Measurements from ENCODE around the gene DYDC2.

Gene DYDC2

DNA sequence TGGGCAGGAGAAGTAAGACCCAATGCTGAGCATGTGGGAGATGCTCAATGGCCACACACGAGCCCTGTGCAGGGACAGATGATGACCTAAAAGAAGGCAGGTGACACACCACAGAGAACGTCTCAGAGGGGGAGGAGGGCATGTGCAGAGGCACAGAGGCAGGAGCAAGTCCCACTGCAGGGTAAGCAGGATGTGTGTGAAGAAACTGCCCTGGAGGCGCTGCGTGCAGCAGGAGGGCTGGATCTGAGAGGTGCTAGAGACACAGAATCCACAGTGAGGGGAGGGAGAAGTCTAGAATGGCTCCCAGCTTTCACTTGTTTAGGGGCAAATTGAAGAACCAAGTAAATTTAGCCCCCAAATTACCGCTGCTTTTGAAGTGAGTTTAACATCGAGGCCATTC is 14.9 kb downstream of the DYDC2 start:
- no peak for DNase-seq (ENCODE audit: low spot score)

- no peak for DNase-seq (ENCODE audit: low spot score)
Observed at GRCh38 chr10:80372675-80373074, 16.1 kb downstream of the DYDC2 start.

DNA sequence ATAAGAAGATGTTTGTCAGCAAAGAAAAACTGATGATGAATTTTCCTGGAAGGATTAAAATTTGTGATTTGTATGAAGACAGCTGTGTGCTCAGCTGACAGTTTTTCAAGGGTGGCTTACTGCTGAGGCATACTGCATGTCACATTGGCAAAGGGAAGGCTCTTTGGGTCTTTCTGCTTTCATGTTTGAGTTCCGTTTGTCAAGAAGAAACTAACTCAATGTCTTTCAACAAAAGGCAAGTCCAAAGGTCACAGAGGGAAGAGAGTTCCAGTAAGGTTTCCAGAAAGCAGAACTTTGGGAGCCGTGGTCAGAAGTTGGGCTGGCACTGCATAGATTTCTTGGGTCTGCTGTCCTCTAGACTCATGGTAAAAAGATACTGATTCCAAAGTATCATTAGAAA is 16.9 kb downstream of the DYDC2 start:
- DNase-seq (ENCODE audit: low spot score), result no peak

GRCh38 chr10:80379701-80380100 is 23.1 kb downstream of the DYDC2 start:
- no peak for DNase-seq (ENCODE audit: low spot score)

- no peak for DNase-seq (ENCODE audit: low spot score)
Observed at GRCh38 chr10:80380185-80380584, 23.6 kb downstream of the DYDC2 start.

- peak; percentile 33 for DNase-seq (ENCODE audit: low spot score)
Observed at GRCh38 chr10:80382989-80383388, 26.4 kb downstream of the DYDC2 start.

DNA sequence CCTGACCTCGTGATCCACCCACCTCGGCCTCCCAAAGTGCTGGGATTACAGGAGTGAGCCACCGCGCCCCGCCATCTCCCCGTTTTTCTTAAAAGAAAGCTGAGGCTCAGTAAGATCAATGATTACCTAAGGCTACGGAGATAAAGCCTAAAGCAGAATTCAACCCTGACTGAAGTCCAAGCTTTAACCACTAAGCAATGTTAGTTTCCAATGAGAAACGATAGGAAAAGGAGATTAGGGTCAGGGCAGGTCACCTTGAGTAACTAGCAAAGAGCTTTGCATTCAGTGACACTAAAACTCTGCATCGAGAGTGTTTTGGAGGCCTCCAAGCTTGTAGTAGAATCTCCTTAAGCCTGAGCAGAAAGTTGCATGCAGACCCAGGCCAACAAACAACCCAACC is 34.2 kb downstream of the DYDC2 start:
- no peak for DNase-seq (ENCODE audit: low spot score)

DNA sequence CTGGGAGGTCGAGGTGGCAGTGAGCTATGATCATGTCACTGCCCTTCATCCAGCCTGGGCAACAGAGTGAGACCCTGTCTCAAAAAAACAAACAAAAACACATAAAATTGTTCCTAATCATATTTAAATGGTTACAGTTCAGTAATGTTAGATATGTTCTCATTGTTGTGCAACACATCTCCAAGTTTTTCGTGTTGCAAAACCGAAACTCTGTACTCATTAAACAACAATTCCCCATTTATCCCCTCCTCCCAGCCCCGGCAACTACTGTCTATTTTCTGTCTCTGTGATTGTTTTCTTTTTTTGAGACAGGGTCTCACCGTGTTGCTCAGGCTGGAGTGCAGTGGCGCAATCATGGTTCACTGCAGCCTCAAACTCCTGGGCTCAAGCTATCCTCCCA is 35.7 kb downstream of the DYDC2 start:
- DNase-seq (ENCODE audit: low spot score), result no peak

DNA sequence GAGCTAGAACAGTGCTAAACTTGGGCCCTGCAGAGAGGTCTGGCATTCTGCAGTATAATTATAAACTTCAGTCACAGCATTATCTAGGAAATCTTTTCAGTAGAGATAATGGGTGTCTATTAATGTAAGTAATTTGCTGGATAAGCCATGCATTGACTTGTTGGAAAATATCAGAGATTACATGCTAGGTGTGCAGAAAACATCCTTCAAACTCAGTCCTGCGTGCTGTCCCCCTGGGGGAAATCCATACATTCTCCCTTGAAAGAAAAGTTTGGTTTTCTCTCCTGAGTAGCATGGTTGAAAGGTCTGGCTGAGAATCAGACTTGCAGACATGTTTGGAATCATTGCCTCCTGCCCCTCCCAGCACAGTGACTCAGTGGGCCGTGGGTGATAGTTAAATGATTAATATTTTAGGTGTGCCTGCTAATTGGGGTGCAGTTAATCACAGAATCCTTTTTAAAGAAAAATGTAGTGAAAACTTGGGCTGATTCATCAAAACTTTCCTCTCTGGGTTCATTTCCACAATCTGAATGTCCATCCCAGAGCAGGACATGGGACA is 37.9 kb downstream of the DYDC2 start:
- DNase-seq (ENCODE audit: low spot score), result no peak

DNA sequence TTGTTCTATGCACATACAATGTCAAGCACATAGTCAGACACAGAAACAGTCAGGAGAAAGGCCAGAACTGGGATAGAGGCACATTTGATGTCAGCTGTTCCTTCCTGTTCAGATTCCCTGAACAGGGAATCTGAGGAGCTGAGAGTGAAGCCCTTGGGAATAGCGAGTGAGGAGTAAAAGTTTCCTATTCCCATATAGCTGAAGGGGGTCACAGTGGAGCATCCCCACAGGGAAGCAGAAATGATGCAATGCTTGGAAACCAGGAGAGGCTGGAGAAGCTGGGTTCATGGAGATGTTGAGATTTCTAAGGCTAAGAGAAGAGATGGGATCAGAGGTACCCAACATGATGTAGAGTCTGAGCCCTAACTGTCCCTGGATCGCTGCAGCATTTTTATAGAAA is 40.4 kb downstream of the DYDC2 start:
- no peak for DNase-seq (ENCODE audit: low spot score)

DNA sequence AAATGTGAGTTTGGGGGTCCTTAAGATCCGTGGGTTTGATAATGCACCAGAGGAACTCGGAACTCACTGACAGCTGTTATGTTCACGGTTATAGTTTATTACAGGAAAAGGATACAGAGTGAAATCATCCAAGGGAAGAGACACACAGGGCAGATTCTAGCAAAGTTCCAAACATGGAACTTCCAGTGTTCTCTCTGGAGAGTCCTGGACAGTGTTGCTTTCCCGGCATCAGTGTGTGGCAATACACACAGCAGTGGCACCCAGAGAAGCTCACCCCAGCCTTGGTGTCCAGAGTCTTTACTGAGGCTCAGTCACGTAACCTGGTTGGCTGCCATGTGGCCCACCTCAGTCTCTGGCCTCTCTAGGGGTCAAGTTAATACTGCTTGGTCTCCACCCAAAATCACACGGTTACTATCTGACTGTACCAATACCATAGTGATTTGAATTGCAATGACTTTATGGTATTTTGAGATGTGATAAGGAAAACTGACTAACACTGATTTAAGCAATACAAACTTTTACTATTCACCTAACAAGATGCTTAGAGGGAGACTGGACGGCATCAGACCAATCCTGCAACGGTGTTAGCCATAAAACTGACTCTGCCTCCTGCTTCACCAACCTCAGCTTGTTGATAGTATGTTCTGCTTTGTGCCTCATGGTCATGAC is 43.7 kb downstream of the DYDC2 start:
- DNase-seq (ENCODE audit: low spot score), result no peak

- no peak for DNase-seq (ENCODE audit: low spot score)
Observed at GRCh38 chr10:80405035-80405434, 48.5 kb downstream of the DYDC2 start.

DNA sequence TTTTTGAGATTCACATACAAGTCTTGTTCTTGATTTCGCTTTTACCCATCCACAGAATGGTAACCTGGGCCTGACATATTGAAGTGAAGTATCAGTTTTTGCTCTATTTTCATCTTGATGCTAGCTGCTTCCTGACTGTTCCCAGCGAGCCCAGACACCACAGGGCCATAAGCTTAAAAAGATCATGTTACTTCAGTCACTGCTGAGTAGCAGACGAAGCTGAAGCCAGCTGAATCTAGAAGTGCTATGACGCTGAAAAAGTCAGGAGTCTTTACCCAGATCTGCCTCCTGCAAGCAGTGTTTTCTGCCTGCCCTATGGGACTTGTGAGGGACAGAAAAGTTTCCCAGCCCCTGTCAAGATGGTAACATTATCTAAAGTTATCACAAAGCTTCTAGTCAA is 49.0 kb downstream of the DYDC2 start:
- DNase-seq (ENCODE audit: low spot score), result no peak

GRCh38 chr10:80406204-80406603 is 49.6 kb downstream of the DYDC2 start:
- DNase-seq (ENCODE audit: low spot score), result no peak

GRCh38 chr10:80407812-80408241 is 51.2 kb downstream of the DYDC2 start:
- no peak for DNase-seq (ENCODE audit: low spot score)

DNA sequence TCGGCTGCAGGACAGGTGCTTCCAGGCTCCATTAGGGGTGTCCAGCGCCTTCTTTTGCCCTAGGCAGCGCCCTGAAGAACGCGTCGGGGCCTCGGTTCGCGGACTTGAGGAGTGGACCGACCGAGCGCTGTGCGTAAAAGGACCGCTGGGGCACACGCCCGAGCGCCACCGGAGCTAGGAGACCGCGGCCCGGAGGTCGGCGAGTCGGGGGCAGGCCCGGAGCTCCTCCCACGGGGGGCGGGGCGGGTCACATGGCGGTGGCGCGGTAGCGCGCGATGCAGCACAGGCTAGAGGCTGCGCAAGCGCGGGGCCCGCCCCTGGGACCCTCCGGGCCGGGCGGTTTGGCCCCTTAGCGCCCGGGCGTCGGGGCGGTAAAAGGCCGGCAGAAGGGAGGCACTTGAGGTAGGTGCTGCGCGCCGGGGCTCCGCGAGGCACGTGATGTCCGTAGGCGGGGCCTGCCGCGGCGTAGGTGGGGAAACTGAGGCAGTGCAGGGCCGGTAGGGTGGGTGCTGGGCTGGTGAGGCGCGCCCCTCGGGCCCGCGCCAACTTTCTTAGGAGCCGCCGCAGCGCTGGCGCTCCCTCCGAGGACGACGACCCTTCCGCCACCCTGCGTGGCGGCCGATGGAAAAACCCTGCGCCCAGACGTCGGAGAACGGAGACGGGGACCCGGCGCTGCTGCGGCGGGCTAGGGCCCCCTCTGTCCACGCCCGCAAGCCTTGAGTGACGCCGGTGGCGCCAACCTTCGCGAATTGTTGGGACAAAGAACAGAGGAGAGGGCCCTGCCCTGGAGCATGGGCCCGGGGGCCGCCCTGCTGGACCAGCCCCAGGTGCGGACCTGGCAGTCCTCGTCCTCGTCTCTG is 51.9 kb downstream of the DYDC2 start, which contains the start of gene PRXL2A:
Gene PRXL2A, plus strand, starts transcription at position 310 of the 860 bp plus-strand sequence. CDS start 11,917 bp downstream, outside the sequence.
- peak; percentile 82 for DNase-seq (ENCODE audit: low spot score)

DNA sequence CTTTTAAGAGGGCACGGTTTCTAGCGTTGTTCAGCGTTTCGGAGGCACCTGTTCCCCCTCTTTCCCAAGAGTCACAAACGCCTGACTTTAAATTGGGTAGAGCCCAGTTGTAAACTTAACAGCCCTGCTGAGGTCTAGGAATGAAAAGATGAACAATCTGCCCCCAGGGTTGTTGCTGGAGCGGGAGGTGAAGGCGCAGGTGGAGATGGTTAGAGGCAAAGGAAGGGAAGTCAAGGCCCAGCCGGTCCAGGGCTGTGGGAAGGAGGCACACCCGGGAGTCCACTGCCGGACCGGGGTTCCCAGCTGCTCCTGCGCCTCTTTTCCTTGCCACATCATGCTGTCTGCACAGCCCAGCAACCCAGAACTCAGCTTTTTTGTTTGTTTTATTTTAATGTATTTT is 52.5 kb downstream of the DYDC2 start:
- DNase-seq (ENCODE audit: low spot score), result no peak

GRCh38 chr10:80410122-80410521 is 53.5 kb downstream of the DYDC2 start:
- DNase-seq (ENCODE audit: low spot score), result no peak

- DNase-seq (ENCODE audit: low spot score), result no peak
Observed at GRCh38 chr10:80410578-80411145, 54.1 kb downstream of the DYDC2 start.

DNA sequence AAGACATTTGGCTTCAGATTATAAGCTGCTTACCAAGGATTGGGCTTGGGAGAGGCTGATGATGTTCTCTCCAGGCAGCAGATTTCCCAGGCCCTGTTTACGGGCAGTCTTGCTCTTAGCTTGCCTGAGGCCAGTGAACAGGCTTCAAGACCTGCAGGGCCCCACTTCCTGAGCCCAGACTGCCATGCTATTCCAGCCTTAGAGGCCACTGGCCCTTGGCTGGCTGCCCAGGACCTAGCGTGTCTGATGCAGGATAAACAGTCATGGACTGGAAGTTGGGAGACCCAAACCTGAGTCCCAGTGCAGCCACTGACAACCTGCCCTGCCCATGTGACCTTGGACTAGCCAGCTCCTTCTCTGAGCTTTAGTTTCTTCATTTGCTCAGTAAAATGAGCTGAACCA is 54.7 kb downstream of the DYDC2 start:
- DNase-seq (ENCODE audit: low spot score), result no peak

DNA sequence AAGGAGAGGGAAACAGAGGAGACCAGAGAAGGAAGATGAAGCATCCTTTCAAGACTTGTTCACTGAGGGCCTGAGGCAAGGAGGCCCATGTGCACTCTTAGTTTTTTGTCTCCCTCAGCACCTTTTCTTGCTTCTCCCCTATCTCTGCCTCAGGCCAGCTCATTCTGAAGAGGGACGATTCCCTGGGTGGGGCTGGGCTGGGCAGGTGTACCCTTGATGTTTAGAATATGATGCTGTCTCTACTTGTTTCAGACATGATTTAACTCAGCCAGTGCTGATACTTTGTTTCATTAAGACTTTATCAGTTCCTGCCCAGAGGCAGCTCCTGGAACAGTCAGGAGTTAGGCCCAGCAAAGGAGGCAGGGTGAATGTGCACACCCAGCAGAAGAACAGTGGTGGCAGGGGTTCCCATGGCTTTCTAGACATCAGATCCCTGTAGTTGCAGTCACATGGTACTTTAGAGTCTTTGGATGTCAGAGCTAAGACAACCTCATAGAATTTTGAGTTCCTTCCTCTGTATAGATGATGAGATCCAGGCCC is 55.2 kb downstream of the DYDC2 start:
- no peak for DNase-seq (ENCODE audit: low spot score)

- DNase-seq (ENCODE audit: low spot score), result no peak
Observed at GRCh38 chr10:80412486-80412885, 55.9 kb downstream of the DYDC2 start.

Measured in SK-N-DZ (cell line).